Activated naive CD4-positive, alpha-beta T cell treated with anti-CD3 and anti-CD28 coated beads, Interleukin-2, amount 50 U/mL, for 16 hours (primary cell): ENCODE measurements around the gene DTX1.
A peak's percentile ranks its signal among the peaks of the same experiment; 100 is the strongest.
"Not testable (repeated sequence)": the region's sequence is repeated elsewhere in the genome, so short reads cannot be mapped to it uniquely, and the experiment has no call there.

ENCODE experiments used
- DNase-seq: peaks from one replicate; pipeline ENCODE4 v3.0.0-alpha.2; 2020

Gene DTX1

DNA sequence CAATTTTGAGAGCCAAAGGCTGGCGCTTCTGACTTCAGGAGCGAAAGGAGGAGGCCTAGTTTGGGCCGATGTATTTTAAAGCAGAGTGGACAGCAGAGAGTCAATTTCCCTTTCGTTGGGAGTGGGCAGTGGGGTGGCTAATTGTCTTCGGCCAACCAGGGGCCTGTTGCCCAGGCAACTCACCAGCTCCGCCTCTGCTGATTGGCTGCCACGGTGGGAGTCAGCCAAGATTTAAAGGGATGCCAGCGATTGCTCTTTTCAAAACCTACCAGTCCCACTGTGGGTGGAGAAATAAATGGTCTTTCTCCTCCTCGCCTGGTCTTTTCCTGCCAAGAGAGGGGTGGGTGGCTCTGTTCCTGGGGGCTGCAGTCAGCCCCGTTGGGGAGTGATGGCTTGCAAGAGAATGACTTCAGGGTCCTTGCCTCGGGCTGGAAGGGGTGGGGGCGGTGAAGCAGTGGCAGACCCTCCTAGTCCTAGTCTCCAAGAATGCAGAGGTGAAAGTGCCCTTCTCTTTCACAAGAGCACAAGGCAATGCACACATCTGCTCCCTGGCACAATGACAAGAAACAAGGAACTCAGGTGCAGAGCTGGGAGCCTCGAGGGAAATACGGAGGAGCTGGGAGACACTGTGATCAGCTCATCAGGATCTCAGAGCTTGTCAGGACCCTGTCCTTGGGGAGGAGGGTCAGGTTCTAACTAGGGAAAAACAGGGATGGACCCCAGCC, 41.3 kb downstream of the DTX1 start:
- no peak for DNase-seq

DNA sequence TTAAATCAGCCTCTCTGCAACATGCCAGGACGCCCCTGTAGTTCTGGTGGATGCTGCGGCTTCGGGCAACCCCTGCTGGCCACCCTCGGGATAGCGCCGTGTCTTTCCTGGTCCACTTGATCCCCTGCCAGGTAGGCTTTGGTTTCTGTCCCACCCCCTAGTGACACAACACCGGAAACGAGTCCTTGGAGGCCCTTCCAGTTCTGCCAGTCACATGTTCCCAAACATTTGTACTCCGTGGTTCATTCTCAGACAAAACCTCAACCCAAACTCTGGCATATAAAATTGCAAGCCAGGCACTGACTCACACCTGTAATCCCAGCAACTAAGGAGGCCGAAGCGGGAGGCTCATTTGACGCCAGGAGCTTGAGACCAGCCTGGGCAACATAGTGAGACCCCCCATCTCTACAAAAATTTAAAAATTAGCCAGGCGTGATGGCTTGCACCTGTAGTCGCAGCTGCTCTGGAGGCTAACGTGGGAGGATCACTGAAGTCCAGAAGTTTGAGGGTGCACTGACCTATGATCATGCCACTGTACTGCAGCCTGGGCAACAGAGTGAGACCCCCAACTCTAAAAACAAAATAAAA, 42.0 kb downstream of the DTX1 start:
- peak; percentile 75 for DNase-seq

DNA sequence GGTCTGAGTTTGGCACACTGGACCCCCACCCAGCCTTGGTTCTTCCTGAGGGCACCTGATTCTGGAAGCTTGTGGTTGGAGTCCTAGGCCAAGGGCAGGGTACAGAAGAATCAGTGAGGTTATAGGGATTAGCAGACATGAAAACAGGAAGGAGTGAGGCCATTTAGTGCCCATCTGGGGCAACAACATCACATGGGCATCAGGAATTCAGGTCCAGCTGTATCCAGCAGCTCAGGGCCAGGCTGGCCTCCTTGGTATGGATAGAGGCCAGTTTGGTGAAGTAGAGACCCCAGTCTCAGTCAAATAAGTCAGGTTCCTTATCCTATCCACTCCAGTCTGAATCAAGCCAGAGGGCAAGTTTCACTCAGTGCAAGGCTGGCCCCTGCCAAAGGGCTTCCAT, 42.8 kb downstream of the DTX1 start:
- DNase-seq = no peak

DNA sequence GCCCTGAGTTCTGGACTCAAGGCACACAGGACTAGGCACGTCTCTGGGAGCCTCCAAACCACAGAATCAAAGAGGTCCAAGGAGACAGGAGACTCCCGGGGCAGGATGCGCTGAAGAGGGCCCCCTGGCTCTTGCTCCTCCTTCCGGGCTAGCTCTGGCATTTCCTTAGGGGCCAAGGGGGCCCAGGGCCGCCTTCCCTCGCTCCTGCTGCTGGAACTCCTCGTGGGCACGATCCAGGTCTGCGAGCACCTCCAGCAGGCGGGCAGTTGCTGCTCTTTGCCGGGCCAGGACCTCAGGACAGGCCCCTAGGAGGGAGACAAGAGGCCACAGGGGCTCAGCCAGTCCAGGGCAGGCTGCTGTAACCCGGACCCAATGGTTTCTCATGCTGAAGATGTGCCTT, 43.2 kb downstream of the DTX1 start:
- no peak for DNase-seq

DNA sequence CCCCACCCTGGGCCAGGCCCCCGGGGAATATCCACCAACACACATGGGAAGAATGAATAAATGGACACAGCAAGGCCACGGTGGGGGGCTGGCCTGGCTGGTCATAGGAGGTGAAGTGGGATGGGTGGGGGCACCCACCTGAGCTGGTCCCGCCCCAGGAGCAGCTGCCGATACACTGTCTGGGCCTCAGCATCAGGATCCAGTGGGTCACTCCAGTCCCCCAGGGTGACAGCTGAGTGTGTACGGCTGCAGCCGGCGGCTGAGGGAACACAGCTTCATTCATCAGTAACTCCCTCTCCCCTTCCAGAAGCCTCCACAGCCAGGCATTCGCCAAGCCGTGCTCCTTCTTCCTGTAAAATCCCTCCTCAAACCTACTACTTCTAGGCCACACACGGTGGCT, 45.2 kb downstream of the DTX1 start:
- DNase-seq = no peak

DNA sequence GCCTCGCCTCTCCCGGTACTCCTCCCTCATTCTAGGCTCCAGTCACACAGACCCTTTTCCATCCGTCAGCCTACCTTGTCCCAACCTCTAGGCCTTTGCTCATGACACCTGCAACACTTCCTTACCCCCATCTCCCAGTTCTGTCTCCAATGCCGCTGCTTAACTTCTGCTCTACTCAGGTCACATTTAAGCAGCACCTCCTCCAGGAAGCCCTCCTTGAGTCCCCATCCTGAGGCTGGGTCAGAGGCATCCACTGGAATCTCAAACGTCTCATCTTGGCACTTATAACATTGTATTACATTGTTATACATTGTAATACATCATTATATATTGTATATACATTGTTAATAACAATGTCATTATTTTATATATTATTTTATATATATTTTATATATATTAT, 46.3 kb downstream of the DTX1 start:
- DNase-seq = no peak

DNA sequence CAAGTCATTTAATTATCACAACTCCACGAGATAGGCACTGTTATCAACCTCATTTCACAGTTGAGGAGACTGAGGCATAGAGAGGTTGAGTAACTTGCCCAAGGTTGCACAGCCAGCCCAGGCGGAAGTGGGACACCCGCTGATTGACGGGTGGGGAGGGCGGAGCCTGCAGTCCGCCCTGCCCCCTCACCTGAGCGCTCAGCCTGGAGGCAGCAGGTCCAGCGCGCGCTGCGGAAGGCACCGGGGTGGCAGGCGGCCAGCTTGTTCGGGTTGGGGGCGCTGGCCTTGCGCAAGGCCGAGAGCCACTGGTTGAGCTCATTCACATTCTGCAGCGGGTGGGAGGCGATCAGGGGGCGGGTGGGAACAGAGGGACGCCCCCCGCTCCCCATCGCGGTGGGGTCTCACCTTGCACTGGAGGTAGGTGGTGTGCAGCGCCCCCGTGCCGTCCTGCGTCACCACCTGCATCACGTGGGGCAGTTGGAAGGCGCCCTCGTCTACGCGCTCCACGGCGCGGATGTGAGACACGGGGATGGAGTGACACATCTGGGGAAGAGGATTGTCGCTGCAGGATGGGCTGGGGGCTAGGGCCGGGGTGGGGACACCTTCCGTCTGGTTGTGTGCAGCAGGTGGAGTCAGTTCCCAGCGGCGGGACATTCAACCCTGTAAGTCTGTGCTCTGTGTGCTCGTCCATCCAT, 47.4 kb downstream of the DTX1 start:
- peak; percentile 73 for DNase-seq

DNA sequence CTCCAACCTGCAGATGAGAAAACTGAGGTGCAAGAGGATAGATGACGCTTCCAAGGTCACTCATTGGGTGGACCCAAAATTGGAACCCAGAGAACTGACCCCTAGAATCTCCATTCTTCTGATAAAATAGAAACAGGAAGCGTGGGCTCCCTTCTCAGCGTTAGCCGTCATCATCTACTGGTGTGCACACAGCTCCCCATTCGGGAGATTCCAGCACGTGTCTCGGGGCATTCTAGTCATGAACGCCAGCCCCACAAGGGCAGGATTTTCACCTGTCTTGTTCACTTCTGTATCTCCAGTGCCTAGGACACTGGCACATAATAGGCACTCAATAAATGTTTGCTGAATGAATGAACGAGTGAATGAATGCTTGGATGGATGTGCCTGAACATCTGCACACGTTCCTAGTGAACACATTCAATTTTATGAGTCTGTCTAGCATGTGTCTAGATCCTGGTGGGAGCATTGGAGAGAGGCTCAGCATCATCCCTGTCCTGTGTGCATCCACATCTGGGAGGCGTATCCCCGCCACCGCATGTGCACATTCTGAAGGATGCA, 48.5 kb downstream of the DTX1 start:
- DNase-seq = no peak

DNA sequence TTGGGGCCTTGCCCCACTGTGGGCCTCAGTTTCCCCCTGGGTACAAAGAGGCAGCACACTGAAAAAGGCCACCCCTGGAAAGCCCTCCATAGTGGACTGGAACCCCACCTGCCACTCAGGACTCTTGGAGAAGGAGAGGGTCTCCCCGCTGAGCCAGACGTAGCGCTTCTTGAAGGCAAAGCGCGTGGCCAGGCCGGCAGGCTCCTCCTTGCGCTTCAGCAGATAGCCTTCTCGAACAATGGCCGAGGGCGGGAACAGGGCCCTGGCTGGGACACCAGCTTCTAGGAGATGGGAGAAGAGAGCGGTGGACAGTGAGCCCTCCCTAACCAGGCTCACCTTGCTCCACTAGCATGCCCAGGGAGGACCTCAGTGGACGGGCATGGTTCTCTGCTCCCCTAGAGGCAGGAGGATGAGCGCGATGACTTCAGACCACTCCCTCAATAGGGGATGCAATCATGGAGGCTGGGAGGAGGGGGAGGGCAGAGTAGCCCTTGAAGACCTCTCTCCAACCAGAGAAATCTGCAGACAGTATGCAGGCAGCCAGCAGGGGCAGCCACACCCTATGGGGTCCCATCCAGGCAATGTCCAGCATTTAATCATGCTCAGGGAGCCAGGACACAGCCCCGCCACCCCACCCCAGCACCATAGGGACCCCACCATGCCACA, 49.2 kb downstream of the DTX1 start:
- no peak for DNase-seq

DNA sequence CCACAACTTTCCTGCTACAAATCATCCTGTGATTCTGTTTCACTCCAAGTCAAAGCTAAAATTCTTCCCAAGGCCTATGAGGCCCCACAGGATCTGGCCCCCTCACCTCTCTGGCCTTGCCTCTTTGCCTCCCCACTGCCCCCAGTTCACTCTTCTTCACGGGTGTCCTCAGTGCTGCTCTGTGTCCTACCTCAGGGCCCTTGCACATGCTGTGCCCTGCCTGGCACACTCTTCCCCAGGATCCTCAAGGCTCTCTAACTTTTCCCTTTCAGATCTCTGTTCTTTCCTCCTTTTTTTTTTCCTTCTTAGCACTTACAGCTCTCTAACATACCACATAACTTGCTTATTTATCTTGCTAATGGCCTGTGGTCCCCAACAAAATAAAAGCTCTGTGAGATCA, 49.8 kb downstream of the DTX1 start:
- DNase-seq = no peak

DNA sequence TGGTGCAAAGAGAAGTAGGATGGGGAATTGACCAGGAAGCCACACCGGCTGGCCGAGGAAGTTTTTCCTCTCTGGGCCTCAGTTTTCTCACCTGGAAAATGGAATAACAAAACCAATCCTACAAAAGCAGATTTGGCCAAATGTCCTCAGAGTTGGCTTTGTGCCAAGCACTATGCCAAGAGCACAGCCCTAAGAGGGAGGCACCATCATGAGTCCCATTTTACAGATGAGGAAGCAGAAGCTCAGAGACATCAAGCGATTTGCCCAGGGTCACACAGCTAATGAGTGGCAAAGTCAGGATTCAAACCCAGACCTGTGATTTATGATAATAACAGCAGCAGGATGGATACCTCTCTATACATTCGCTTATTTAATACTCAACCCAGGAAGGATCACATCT, 51.8 kb downstream of the DTX1 start:
- no peak for DNase-seq

DNA sequence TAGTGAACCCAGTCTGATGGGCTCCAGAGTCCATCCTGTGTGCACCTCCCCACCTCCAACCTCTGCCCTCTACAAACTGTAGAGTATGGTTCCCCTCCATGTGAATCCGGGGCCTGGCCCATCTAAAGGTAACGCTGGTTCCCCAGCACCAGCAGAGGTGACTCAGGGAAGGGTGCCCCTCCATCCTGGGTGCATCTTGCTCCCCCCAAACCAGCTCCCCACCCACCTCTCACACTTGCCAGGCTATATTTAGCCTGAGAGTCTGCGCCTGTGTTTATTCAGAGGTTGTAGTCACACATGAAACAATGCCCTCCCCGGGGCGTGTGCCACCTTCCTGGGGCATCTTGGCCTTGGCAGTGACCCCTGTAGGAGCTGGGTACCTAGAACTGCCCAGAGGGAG, 52.8 kb downstream of the DTX1 start:
- no peak for DNase-seq

DNA sequence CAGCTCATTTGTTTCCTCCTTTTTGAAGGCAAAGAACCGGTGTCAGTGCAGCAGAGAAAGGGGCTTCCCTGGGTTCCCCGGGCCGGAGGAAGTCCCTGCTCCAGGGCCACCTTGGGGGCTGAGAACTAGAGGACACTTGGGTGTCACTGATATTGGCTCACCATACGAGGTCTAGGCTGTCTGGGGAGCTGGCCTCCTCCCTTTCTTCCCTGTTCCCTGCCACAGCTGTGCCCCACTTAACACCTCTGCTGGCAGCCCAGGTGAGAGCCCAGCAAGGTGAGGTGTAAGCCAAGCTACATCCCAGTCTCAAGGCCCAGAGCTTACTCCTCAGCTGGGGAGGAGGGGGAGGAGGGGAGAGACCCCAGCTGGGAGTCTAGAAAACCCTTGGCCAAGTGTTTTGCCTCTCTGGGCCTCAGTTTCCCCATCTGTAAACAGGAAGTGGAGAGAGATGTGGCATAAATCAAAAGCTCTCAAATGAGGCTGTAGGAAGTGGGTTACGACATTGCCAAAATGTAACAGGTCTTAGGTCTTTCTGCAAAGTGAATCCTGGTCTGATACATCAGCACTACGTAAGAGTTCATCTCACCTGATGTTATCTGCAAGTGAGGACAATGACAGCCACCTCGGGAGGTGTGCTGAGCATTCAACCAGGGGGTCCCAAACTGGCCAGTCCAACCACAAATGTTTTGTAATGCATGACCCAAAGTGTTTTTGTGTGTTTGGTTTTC, 53.5 kb downstream of the DTX1 start:
- DNase-seq = no peak

DNA sequence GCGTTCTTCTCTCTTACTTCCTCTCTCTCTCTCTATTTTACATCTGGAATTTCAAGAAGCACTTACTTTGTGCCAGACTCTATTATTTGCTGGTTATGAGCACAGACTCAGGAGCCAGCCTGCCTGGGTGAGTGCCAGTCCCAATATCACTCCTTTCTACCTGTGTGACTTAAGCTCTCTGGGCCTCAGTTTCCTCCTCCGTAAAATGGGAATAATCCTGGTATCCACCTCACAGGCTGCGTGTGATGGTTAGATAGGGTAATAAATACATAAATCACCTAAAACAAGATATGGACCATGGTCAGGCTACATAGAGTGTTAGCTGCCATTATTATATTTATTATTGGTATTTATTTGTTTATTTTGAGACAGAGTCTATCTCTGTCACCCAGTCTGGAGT, 54.7 kb downstream of the DTX1 start:
- DNase-seq = no peak

DNA sequence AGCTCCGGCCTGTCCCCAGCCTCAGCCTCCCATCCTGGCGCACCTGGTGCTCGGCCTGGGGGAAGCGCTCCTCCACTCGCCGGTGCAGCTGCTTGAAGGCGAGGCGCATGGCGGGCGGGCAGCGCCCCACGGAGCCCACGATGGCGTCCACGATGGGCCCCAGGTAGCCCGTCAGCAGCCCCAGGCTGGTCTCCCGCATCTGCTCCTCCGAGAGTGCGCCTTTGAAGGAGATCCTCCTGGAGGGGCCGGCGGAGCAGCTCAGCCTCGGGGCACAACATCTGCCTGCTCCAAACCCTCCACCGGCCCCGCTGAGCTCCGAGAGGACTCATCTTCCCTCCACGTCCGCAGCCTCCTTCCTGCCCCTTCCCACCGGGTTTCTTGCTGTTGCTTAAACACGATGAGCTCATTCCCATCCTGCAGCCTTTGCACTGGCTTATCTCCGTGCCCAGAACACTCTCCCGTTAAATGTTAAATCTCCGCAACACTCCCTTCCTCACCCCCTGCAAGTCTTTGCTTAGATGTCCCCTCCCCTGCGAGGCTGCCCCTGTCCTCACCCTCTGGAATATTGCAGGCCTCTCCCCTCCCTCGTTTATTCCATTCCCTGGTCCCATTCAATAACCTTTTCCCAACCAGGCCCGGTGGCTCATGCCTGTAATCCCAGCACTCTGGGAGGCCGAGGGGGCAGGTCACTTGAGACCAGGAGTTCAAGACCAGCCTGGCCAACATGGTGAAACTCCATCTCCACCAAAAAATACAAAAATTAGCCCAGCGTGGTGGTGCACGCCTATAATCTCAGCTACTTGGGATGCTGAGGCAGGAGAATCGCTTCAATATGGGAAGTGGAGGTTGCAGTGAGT, 55.7 kb downstream of the DTX1 start:
- no peak for DNase-seq

DNA sequence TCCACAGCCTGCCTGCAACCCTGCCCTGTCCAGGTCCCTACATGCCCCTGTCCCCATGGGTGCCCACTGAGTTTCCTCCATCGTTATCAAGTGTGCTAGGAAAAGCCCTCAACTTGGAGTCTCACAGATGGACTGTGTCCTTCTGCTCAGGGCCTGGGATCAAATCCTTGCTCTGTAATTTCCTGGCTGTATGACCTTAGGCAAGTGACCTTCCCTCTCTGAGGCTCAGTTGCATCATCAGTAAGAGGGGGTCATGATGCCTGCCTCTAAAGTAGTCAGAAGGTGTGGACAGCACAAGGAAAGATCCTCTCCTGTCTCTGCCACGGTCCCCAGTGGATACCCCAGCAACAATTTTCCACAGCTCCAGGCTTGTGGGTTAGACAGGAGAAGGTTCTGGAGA, 56.9 kb downstream of the DTX1 start:
- no peak for DNase-seq

DNA sequence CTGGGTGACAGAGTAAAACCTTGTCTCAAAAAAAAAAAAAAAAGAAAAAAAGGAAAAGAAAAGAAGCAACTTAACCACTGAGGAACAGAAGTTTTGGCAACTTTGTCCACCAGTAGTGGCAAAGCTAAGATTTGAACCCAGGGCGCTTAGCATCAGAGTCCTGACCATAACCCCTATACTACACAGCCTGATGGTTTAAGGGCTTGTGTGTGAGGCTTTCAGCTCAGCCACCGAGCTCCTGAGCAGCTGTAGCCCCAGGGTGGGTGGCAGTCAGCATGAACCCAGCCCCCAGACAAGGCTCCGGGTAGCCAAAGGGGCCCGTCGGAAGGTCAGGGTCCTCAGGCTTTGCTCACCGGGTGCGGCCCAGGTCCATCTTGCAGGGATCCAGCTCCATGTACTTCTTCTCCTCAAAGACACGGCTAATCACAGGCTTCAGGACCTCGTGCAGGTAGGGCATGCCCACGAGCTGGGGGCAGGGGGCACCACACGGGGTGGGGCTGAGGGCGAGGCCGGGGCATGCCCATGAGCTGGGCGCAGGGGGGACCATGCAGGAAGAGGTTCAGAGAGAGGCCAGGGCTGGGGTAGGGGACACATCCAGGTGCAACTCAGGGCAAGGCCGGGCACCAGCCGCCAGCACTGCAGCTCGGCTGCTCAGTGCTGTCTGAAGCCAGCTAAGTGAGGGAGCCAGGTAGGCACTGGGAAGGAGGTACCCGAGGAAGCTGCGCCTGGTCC, 58.1 kb downstream of the DTX1 start:
- no peak for DNase-seq

DNA sequence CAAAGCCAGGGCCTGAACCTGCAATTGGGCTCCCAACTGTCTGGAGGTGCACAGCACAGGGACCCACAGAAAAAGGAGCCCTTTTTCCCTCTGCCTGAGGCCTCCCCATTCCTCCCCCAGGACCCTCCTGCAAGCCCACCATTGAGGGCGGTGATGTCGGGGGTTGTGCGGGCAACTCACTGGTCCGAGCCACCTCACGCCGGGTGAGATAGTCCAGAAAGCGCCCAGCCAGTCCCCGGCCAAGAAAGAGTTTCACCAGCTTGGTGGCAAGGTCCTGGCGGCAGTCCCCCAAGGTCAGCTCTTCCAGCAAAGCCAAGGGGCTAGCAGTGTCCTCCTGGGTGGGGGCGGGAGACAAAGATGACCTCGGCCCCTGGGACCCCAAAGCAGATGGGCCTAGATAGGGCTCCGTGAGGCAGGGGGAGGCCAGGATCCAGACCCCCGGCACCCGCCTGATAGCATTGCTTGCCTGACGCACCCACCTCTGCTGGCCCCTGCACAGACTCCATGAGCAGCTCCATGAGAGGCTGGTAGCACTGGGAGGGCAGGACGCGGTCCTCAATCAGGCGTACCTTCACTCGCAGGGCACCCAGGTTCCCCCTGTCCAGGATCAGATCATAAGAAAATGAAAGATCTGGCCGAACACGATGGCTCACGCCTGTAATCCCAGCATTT, 59.1 kb downstream of the DTX1 start:
- no peak for DNase-seq

DNA sequence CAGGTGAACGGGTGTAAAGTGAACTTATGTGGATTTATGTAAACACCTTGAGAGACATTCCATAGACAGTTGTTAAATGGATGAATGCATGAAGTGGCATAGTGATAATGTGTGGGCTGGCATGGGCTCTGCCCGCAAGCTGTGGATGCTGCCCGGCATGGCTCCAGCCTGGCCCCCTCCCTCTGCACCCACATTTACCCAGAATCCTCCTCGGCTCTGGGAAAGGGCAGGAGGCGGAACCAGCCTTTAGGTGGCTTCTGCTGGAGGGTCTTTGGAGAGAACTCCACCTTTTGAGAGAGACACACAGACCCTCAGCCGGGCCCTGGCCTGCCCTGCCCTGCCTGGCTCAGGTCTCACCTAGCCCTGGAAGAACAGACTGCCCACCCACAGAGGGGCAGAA, 60.3 kb downstream of the DTX1 start:
- no peak for DNase-seq

DNA sequence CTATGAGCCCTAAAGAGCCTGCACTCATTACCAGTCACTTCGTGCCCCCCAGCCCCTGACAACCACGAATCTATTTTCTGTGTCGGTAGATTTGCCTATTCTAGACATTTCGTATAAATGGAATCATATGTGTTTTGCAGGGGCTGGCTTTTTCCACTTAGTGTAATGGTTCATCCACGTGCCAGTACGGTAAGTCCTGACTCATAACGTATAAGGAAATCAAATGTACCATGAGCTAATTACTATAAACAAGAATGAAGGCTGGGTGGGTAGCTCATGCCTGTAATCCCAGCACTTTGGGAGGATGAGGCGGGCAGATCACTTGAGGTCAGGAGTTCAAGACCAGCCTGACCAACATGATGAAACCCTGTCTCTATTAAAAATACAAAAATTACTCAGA, 61.2 kb downstream of the DTX1 start:
- not testable (repeated sequence) for DNase-seq

DNA sequence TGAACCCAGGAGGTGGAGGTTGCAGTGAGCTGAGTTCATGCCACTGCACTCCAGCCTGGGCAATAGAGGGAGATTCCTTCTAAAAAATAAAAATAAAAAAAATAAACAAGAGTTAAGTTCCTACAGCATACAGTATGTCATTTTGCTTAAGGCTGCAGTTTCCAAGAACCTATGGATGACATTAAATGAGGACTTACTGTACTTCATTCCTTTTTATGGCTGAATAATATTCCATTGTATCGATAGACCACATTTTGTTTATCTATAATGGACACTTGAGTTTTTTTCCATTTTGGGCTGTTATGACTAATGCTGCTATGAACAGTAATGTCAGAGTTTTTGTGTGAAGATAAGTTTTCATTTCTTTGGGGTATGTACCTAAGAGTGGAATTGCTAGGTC, 61.6 kb downstream of the DTX1 start:
- no peak for DNase-seq
